ENCODE measurements around the gene C19orf33.
"Not testable (repeated sequence)": the region's sequence is repeated elsewhere in the genome, so short reads cannot be mapped to it uniquely, and the experiment has no call there.

Gene C19orf33

GRCh38 chr19:38309615-38310278 is 5.7 kb downstream of the C19orf33 start:
- DNase-seq, result no peak

GRCh38 chr19:38310279-38310670 is 6.2 kb downstream of the C19orf33 start:
- DNase-seq, result no peak

GRCh38 chr19:38310986-38311385 is 6.9 kb downstream of the C19orf33 start:
- DNase-seq, result no peak

- DNase-seq, result peak; percentile 96
Measured at GRCh38 chr19:38315657-38316476, 11.8 kb downstream of the C19orf33 start, which contains the start of gene YIF1B. TSS of gene YIF1B (minus strand) at chr19:38315947. CDS start at chr19:38315917, 30 bp downstream.

GRCh38 chr19:38316477-38317067 is 12.5 kb downstream of the C19orf33 start:
- no peak for DNase-seq

- DNase-seq, result no peak
Measured at GRCh38 chr19:38317104-38317612, 13.1 kb downstream of the C19orf33 start.

GRCh38 chr19:38318660-38319059 is 14.6 kb downstream of the C19orf33 start:
- no peak for DNase-seq

GRCh38 chr19:38319421-38320258 is 15.6 kb downstream of the C19orf33 start, which contains the start of gene KCNK6:
TSS of gene KCNK6 (plus strand) at chr19:38319845. CDS start at chr19:38319951, 106 bp downstream.
- no peak for DNase-seq

- DNase-seq, result no peak
Measured at GRCh38 chr19:38320969-38321339, 16.9 kb downstream of the C19orf33 start.

GRCh38 chr19:38321646-38322196 is 17.7 kb downstream of the C19orf33 start:
- DNase-seq, result no peak

- no peak for DNase-seq
Measured at GRCh38 chr19:38323291-38323690, 19.2 kb downstream of the C19orf33 start.

- DNase-seq, result no peak
Measured at GRCh38 chr19:38324431-38324830, 20.4 kb downstream of the C19orf33 start.

GRCh38 chr19:38326591-38326990 is 22.5 kb downstream of the C19orf33 start:
- no peak for DNase-seq

GRCh38 chr19:38329651-38330050 is 25.6 kb downstream of the C19orf33 start:
- DNase-seq, result no peak

GRCh38 chr19:38331728-38332127 is 27.7 kb downstream of the C19orf33 start:
- DNase-seq, result no peak

GRCh38 chr19:38333245-38333644 is 29.2 kb downstream of the C19orf33 start:
- no peak for DNase-seq

GRCh38 chr19:38335949-38336637 is 32.0 kb downstream of the C19orf33 start:
- DNase-seq, result peak; percentile 91 to 92

- DNase-seq, result peak; percentile 80 to 90
Measured at GRCh38 chr19:38336638-38337359, 32.7 kb downstream of the C19orf33 start.

- DNase-seq, result no peak
Measured at GRCh38 chr19:38337360-38337653, 33.3 kb downstream of the C19orf33 start.

- DNase-seq, result not testable (repeated sequence)
Measured at GRCh38 chr19:38339011-38339410, 35.0 kb downstream of the C19orf33 start.

GRCh38 chr19:38340927-38341326 is 36.9 kb downstream of the C19orf33 start:
- DNase-seq, result no peak

Data from NCI-H2081 (cell line).